Body of pancreas (tissue), 4 donors: ENCODE results near the gene RUNX3. TPM values are rescaled to one million over a fixed set of nuclear protein-coding genes. Genes with fewer than 3 reads are reported as not detected.

ENCODE experiments used
- ATAC-seq: fragments of 150-250 bp; one replicate; pipeline ENCODE4 v1.9.1; 2016
- DNase-seq, 4 donors: peaks; one replicate each; pipeline ENCODE4 v3.0.0-alpha.2; 2019
- H3K27ac ChIP-seq, 4 donors: fragments of 200-600 bp; sonication (generic); 1 replicate in 3 of 4; 2 replicates in 1 of 4; pipeline versions ENCODE4 v1.5.1 to v1.6.1; 2016 to 2019; ENCODE audit warnings: mild to moderate bottlenecking in 1 of 4, mixed read lengths in 1 of 4, moderate library complexity in 1 of 4
- H3K27me3 ChIP-seq, 2 donors: fragments of 200-600 bp; sonication (generic); one replicate each; pipeline ENCODE4 v1.6.0; 2016; ENCODE audit warnings: mild to moderate bottlenecking in 1 of 2
- H3K36me3 ChIP-seq, 2 donors: fragments of 200-600 bp; sonication (generic); replicated peaks in 1 of 2; 2 replicates each; pipeline ENCODE4 v1.5.1; 2016; ENCODE audit warnings: low read depth in 2 of 2; ENCODE audit not compliant: insufficient read depth in 1 of 2
- H3K4me1 ChIP-seq: fragments of 200-600 bp; sonication (generic); one replicate; pipeline ENCODE4 v1.6.0; 2016
- H3K4me3 ChIP-seq, 2 donors: fragments of 200-600 bp; sonication (generic); 1 replicate in 1 of 2; 2 replicates in 1 of 2; pipeline ENCODE4 v1.5.1; 2016 to 2019
- H3K9me3 ChIP-seq, 3 donors: fragments of 200-600 bp; sonication (generic); 1 replicate in 2 of 3; 2 replicates in 1 of 3; pipeline ENCODE4 v1.5.1; 2016
- CTCF ChIP-seq, 7 experiments: fragments of 450-650 bp in 4 of 7; fragments of 200-600 bp in 3 of 7; sonication (generic) in 3 of 7; IDR thresholded peaks; one replicate each; pipeline ENCODE4 v1.5.1; 2016 to 2019; ENCODE audit warnings: antibody characterized with exemption in 7 of 7
- POLR2A ChIP-seq, 3 donors: fragments of 450-650 bp; IDR thresholded peaks; one replicate each; pipeline ENCODE4 v1.6.1; 2016; ENCODE audit warnings: antibody characterized with exemption in 3 of 3, mild to moderate bottlenecking in 2 of 3
- WGBS, 2 donors: methylation state at CpG; one replicate each; pipeline ENCODE4 v1.1.5; 2017; 5-methylcytosine and 5-hydroxymethylcytosine counted together
- intact Hi-C: fragments of 100-400 bp; cut with DNase I; formaldehyde crosslinking; loops from one replicate; pipeline ENCODE4 v1.15.1; 2023
- total RNA-seq, 2 donors: library from RNA; depleted of rRNA; stranded (reverse); fragments of >200 nt; gene quantifications; one replicate each; pipeline ENCODE4 v1.1.0, GENCODE V29; 2016

Gene RUNX3
- total RNA-seq, 2 donors from 2014 or later = 0.26 TPM; not detected in 1

GRCh38 chr1:24942789-24943188 is 12.7 kb upstream of the RUNX3 start:
- H3K27ac ChIP-seq = no peak overlapping the region
- no peaks in the 10 kb centered on the region for H3K36me3 ChIP-seq
- no peaks in the 10 kb centered on the region for H3K27me3 ChIP-seq
- no peaks in the 10 kb centered on the region for H3K4me1 ChIP-seq
- WGBS, 2 donors = 46% methylated on average over 12 of the region's 19 CpGs; no CpG with 5 or more reads in 1 of the 2 donors
- TF ChIP-seq POLR2A (IDR thresholded peaks at IDR 0.05) (no peak), CTCF (IDR thresholded peaks at IDR 0.05) (no peak)
- intact Hi-C loops = no loop called here
- no peaks in the 10 kb centered on the region for H3K9me3 ChIP-seq
- no peak overlapping the region for H3K4me3 ChIP-seq
- no peak for ATAC-seq
- DNase-seq = no peak

- no peak for DNase-seq
- intact Hi-C loops = no loop called here
- Histone ChIP-seq H3K27me3 (no peaks in the 10 kb centered on the region), H3K27ac (no peak overlapping the region), H3K9me3 (no peaks in the 10 kb centered on the region), H3K4me1 (no peaks in the 10 kb centered on the region), H3K4me3 (no peak overlapping the region), H3K36me3 (no peaks in the 10 kb centered on the region)
- 52 to 76% methylated on average over 4 of the region's 4 CpGs for WGBS, 2 donors
- ATAC-seq = no peak
- TF ChIP-seq CTCF (IDR thresholded peaks at IDR 0.05) = no peak
- no peak for TF ChIP-seq POLR2A (IDR thresholded peaks at IDR 0.05)
These were observed 11.5 kb upstream of the RUNX3 start for GRCh38 chr1:24941564-24941963.

GRCh38 chr1:24940231-24940630 is 10.2 kb upstream of the RUNX3 start:
- DNase-seq = no peak
- H3K36me3 ChIP-seq = no peaks in the 10 kb centered on the region
- no peak for ATAC-seq
- intact Hi-C loops = no loop called here
- WGBS, 2 donors = 68 to 71% methylated on average over 7 of the region's 7 CpGs
- no peaks in the 10 kb centered on the region for H3K27me3 ChIP-seq
- no peak overlapping the region for H3K27ac ChIP-seq
- no peaks in the 10 kb centered on the region for H3K9me3 ChIP-seq
- TF ChIP-seq POLR2A (IDR thresholded peaks at IDR 0.05) (no peak), CTCF (IDR thresholded peaks at IDR 0.05) (no peak)
- no peak overlapping the region for H3K4me3 ChIP-seq
- H3K4me1 ChIP-seq = no peaks in the 10 kb centered on the region

GRCh38 chr1:24939675-24940193 is 9.7 kb upstream of the RUNX3 start:
- intact Hi-C loops = loop anchor here (10.0 kb wide), 1 partner anchor 265 kb away; no protein-coding TSS in a partner anchor
- Histone ChIP-seq H3K9me3 (no peaks in the 10 kb centered on the region), H3K36me3 (no peaks in the 10 kb centered on the region), H3K4me1 (no peaks in the 10 kb centered on the region), H3K27ac (no peak overlapping the region), H3K27me3 (peaks cover 0 to 2% of the 10 kb centered on the region in 2 donors), H3K4me3 (no peak overlapping the region)
- TF ChIP-seq POLR2A (IDR thresholded peaks at IDR 0.05) = no peak
- no peak for TF ChIP-seq CTCF (IDR thresholded peaks at IDR 0.05)
- no peak for ATAC-seq
- no peak for DNase-seq
- 69 to 71% methylated on average over 4 of the region's 4 CpGs for WGBS, 2 donors

GRCh38 chr1:24939040-24939674 is 9.1 kb upstream of the RUNX3 start:
- H3K27me3 ChIP-seq = peaks cover 0 to 5% of the 10 kb centered on the region in 2 donors
- 74 to 77% methylated on average over 5 to 6 of the region's 6 CpGs for WGBS, 2 donors
- TF ChIP-seq CTCF (IDR thresholded peaks at IDR 0.05) (no peak), POLR2A (IDR thresholded peaks at IDR 0.05) (no peak)
- H3K4me1 ChIP-seq = no peaks in the 10 kb centered on the region
- DNase-seq (no peak), ATAC-seq (no peak)
- no peak overlapping the region for H3K4me3 ChIP-seq
- H3K9me3 ChIP-seq = no peaks in the 10 kb centered on the region
- no peaks in the 10 kb centered on the region for H3K36me3 ChIP-seq
- intact Hi-C loops = loop anchor here (10.0 kb wide), 1 partner anchor 266 kb away; no protein-coding TSS in a partner anchor
- no peak overlapping the region for H3K27ac ChIP-seq
